NCI-H774 (cell line): ENCODE measurements around the gene PGAP1.
"Not testable (repeated sequence)": the region's sequence is repeated elsewhere in the genome, so short reads cannot be mapped to it uniquely, and the experiment has no call there.

Experiments
- DNase-seq: peaks from one replicate; lab custom pipeline; 2025; lab: John Stamatoyannopoulos, UW

PGAP1 gene

GRCh38 chr2:196951973-196952372 lies 25.5 kb upstream of the PGAP1 start:
- DNase-seq = no peak

GRCh38 chr2:196949116-196949515 lies 22.6 kb upstream of the PGAP1 start:
- no peak for DNase-seq

- DNase-seq = no peak
Observed at GRCh38 chr2:196944570-196944969, 18.1 kb upstream of the PGAP1 start.

- DNase-seq = no peak
Observed at GRCh38 chr2:196941398-196942078, 15.0 kb upstream of the PGAP1 start.

GRCh38 chr2:196939371-196939770 lies 12.9 kb upstream of the PGAP1 start:
- DNase-seq = no peak

- no peak for DNase-seq
Observed at GRCh38 chr2:196935432-196935831, 8.9 kb upstream of the PGAP1 start.

- DNase-seq = no peak
Observed at GRCh38 chr2:196934672-196935071, 8.2 kb upstream of the PGAP1 start.

- no peak for DNase-seq
Observed at GRCh38 chr2:196931555-196931954, 5.0 kb upstream of the PGAP1 start.

GRCh38 chr2:196927376-196928225 lies 1.1 kb upstream of the PGAP1 start:
- no peak for DNase-seq

- DNase-seq = no peak
Observed at GRCh38 chr2:196925768-196926561, 542 bp downstream of the PGAP1 start.

GRCh38 chr2:196925051-196925767 lies 1.3 kb downstream of the PGAP1 start:
- DNase-seq = no peak

GRCh38 chr2:196924051-196924450 lies 2.5 kb downstream of the PGAP1 start:
- no peak for DNase-seq

- no peak for DNase-seq
Observed at GRCh38 chr2:196918927-196919326, 7.6 kb downstream of the PGAP1 start.

GRCh38 chr2:196917802-196918201 lies 8.7 kb downstream of the PGAP1 start:
- no peak for DNase-seq

GRCh38 chr2:196915507-196916189 lies 10.9 kb downstream of the PGAP1 start:
- no peak for DNase-seq

GRCh38 chr2:196914867-196915460 lies 11.5 kb downstream of the PGAP1 start:
- DNase-seq = no peak

- DNase-seq = no peak
Observed at GRCh38 chr2:196913691-196914090, 12.8 kb downstream of the PGAP1 start.

GRCh38 chr2:196905365-196905764 lies 21.1 kb downstream of the PGAP1 start:
- not testable (repeated sequence) for DNase-seq

- no peak for DNase-seq
Observed at GRCh38 chr2:196902828-196903227, 23.7 kb downstream of the PGAP1 start.

- DNase-seq = no peak
Observed at GRCh38 chr2:196900843-196901242, 25.7 kb downstream of the PGAP1 start.

GRCh38 chr2:196899976-196900375 lies 26.5 kb downstream of the PGAP1 start:
- no peak for DNase-seq
